ENCODE data around the gene FOXL3.
A peak's percentile ranks its signal among the peaks of the same experiment; 100 is the strongest.
"Not testable (repeated sequence)": the region's sequence is repeated elsewhere in the genome, so short reads cannot be mapped to it uniquely, and the experiment has no call there.

Gene FOXL3

DNA sequence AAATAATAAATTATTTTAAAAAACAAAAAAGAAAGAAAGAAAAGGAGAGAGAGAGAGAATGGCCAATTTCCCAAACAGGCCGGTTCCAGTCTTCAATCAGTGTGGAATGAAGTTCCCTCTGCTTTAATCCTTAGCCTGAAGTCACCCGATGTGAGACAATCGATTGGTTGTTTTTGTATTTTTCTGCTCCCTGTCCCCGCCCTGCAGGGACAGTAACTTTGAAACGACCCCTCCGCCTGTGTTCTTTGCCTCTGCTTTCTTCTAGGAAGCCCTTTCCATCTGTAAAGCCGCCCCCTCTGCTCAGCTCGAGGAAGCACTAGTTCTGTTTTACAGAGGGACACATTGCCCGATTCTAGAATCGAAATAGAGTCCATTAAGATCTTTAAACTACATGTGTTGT lies 33.4 kb downstream of the FOXL3 start:
- no peak for DNase-seq (ENCODE audit: low read depth in 2 of 2)

DNA sequence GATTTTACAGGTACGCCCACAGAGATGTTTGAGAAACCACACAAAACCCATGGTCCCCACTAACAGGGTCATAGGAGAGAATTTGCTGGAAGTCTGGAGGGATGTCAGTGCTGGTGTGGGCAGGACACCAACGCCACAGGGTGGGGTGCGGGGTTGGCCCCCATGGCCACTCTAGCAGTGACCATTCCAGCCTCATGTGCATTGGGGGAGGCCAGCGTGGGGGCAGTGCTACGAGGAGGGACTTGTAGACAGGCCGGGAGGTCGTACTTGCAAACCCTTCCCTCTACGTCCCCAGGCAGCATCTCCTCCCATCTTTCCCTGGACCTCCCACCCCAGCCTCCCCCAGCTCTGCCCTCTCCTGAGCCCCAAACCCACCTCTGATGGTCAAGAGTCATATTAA lies 34.0 kb downstream of the FOXL3 start:
- DNase-seq (ENCODE audit: low read depth in 2 of 2): no peak

DNA sequence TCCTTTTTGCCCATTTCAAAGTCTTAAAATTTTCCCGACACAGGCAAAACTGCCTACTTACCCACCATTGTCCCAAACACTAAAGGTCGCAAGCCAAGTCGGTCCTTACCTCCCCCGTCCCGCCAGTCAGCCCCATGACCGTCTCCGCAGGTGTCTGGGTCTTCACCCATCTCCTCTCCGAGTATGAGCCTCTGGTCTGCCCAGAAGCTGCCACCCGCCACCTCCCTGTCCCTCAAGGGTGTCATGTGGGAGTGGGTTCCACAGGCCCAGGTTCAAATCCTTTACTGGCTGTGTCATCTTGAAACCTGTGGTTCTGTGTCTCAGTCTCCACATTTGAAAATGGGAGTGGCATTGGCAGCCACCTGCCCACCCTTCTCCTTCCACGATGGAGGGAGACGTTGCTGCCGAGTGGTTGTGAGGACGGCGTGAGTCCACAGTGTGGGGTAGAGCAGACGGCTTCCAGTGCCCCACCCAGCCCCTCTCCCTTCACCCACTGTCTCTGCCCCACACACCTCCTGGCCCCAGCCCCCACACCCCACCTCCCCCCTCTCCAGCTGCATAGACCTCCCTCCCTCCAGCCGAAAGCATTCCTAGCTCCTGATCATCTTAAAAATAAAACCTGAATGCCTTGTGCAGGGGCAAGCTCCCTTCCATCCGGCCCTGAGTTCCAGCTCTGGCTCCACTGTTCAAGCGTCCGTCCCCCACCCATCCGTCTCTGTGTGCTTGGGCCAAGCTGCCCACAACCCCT lies 35.3 kb downstream of the FOXL3 start:
- no peak for DNase-seq (ENCODE audit: low read depth in 2 of 2)

DNA sequence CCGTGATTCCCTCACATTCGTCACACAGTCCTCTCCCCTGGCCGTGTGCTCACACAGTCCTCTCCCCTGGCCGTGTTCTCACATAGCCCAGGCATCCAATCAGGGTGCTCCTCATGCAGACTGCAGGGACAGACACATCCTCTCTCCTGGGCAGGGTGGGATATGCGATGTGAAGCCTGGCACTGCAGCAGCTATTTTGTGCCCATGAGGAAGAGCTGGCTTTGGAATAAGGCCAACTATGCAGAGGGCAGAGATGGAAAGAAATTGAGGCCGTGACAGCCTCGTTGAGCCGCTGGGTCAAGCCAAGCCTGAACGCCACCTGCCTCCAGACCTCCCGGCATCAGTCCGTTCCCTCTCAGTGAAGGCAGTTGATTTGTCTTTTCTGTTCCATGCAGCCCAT lies 35.8 kb downstream of the FOXL3 start:
- DNase-seq (ENCODE audit: low read depth in 2 of 2): no peak

DNA sequence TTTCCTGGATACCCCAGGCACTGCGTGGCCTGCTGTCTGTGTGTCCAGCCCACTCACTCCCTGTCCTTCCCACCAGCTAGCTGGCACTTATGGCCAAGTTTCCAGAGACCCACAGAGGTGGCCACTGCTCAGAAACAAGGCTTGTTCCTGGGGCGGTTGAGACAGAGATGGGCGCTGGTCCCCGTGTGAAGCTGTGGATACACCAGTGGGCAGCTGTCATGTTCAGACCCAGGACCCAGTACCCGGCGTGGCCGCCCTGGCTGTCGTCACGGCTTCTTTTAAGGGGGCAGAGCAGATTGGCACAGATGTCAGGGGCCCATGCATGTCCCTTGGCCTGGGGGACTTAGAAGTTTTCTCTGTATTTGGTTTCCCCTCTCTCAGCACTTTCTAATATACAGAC lies 36.3 kb downstream of the FOXL3 start:
- DNase-seq (ENCODE audit: low read depth in 2 of 2): no peak

DNA sequence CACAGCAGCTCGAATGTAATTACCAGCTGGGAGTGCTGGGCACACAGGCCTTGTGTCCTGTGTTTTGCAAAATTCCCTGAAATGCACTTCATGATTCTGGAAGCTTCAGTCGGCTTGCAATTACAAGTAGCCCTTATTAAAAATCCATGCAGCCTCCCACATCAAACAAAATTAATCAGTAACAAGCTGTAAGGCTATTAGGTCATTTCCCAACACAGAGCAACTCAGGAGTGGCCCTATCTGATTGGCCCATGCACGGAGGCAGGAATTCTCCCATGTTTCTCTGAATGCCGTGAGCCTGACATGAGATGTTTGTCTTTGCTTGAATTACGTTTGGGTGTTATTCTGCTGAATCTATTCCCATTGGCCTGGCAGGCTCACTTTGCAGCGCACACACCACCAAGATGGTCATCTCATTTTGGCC lies 36.9 kb downstream of the FOXL3 start:
- no peak for DNase-seq (ENCODE audit: low read depth in 2 of 2)

DNA sequence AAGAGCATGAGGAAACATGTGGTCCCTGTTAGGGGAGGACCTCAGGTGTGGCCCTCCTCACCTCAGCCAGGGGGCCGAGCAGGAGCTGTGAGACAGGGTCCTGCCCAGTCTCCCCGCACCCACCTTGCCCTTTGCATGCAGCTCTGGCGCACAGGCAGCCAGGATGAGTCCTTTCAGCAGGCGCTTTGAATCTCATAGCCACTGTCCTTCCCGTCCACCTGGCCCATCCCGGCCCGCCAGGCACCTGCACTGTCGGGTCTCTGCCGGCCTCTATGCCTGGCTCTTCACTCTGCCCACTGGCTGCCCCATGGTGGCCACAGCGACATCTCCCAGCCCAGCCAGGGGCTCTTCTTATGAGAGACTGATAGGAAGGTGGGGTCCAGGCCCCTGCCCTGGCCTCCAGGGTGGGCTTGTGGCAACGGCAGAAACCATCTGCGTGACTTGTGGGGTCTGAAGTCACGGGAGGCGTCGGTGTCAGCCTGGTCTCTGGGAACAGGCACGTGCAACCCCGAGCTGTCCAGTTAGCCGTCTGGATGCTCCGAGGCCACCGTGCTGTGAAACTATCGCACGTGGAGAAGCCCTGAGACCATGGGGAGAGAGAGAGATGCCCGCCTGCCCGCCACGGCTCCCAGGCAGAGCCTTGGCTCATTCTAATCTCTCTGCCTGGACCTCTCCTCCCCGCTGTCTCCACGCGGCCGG lies 37.4 kb downstream of the FOXL3 start:
- DNase-seq (ENCODE audit: low read depth in 2 of 2): no peak

DNA sequence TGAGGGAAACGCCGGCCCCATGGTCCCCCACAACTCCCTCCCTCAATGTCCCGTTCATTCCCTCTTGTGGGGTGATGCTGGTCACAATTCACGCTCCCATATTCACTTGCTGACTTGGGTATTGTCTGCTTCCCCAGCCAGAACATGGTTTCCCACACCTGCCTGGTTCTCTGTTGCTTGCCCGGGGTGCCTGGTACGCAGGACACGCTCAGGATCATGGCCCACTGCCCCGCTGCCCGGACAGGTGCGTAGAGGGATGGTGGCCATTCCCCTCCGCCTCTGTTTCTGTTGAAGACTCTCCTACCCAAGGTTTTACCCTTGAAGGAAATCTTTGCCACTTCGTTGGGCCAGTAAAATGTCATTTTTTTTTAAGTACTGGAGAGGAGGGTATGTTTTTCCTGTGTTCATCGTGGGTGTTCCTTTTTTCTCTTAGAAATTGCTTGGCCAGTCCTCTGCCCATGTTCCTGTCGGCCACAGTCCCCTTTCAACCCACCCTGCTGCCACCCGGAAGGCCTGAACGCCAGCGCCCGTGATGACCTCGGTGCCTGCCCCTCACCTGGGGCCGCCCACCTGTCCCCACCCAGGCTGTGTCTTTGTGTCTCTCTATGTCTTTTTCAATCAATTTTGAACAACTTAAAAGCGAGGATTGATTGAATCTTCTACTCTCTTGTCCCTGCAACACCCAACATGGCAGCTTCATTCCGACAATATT lies 38.2 kb downstream of the FOXL3 start:
- no peak for DNase-seq (ENCODE audit: low read depth in 2 of 2)

DNA sequence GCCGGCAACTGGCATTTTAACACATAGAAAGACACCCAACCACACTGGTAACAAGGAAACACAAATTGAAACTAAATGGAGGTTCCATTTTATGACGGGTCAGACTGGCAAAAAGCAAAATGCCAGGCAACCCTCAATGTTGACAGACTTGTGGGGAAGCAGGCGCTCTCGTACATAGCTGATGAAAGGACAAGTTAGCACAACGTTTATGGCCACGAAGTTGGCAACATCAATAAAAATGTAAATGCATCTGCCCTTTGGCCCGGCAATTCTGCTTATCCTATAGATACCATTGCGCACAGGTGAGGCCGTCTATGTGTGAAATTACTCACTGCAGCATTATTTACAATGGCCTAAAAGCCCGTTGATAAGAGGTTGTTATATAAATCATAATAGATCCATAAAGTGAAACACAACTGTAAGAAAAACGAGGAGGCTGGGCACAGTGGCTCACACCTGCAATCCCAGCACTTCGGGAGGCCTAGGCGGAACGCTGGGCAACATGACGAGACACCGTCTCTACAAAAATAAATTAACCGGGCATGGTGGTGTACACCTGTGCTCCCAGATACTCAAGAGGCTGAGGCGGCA lies 39.8 kb downstream of the FOXL3 start:
- DNase-seq (ENCODE audit: low read depth in 2 of 2): no peak

DNA sequence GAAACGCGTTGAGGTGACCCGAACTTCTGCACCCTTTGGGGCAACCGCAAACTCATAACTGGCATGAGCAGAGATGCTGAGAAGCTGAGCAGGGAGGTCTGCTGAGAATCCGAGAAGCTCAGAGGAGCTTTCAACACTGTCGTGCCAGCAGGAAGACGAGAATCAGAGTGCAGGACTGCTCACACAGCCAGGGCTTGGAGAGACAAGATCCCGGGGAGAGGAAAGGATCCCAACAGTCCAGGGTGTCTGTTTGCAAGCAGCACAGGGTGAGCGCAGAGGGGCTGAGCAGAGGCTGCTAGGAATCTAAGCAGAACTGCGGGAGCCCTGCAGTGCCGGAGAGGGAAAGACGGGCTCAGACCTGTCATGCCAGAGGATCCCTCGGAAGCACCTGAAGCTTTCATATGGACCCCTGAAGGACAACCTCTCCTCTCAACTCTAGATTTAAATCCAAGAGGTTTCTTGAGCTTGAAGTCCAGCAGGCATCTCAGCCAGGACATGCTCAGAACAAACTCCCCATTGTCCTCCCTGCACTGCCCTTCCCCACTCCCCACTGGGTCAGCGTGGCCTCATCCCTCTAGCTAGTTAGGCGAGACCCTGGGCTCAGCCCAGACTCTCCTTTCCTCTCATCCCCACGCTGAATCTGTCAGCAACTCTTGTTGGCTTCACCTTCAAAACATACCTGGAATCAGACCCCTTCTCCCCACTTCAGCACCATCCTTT lies 40.7 kb downstream of the FOXL3 start:
- DNase-seq (ENCODE audit: low read depth in 2 of 2): no peak

DNA sequence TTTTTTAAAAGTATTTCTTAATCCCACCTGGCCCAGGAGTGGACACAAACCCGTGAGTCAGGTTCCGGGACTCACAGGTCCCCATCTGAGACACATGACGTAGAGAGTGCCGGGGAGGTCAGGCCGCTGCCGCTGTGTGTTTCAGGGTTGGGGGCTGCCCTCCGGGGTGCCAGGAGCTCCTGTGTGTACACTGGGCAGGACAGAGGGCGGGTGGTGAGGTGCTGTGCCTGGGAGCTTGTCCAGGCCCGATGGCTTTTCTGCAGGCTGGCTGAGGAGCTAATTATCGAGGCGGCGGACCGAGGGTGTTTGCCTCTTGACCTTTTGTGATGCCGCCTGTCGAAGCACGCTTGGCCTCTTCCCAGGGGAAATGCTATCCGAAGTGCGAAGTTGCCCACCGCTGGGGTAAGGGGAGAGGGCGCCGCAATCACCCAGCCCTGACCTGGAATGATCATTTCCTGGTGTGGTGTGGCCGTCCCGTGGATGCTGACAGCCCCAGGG lies 42.1 kb downstream of the FOXL3 start:
- no peak for DNase-seq (ENCODE audit: low read depth in 2 of 2)

DNA sequence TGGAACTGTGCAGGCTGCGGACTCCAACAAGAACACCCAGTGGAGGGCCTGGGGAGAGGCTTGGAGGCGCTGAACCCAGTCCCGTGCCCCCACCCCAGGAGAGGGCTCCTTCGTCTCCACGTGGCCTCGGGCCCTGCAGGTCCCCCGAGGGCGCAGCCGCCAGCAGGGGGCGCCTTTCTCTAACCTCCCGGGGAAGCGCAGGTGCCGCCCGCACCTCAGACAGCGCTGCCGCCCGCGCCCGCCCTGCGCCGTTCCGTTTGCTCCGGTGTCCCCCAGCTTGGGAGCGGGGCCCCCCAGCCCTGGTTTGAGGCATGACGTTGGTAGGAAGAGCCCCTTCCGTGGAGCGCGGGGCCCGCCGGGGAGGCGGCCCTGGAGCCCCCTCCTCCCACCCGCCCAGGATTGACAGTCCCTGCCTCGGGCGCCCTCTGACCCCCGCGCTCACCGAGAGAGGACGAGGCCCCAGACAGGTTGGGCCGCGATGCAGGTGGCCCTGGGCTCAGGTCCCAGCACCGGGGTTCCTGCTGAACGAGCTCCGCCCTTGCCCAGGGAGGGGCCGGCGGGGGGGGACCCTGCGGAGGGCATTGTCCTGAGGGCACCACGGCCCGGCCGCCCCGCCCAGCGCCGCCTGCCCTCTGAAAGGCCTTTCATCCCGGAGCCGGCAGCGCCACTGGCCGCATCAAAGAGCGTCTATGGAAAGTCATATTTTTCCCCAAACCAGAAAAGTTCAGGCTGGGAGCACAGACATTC lies 42.8 kb downstream of the FOXL3 start:
- DNase-seq (ENCODE audit: low read depth in 2 of 2): peak; percentile 73 to 79

DNA sequence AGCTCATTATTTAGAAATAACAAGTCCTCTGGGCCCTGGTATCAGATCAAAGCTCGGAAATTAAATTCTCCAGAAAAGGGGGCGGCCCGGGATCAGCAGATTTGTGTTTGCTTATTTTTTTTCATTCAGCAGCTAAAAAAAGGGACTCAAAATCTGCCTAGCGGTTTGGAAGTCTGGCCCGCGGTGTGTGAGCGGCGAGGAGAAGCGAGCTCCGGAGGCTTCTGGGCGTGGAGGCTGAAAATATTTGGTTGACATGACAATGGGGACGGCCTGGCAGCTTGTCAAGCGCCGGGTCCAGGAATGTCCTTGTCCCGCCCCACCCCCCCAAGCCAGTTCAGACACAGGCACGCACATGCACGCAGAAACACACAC lies 43.4 kb downstream of the FOXL3 start:
- no peak for DNase-seq (ENCODE audit: low read depth in 2 of 2)

DNA sequence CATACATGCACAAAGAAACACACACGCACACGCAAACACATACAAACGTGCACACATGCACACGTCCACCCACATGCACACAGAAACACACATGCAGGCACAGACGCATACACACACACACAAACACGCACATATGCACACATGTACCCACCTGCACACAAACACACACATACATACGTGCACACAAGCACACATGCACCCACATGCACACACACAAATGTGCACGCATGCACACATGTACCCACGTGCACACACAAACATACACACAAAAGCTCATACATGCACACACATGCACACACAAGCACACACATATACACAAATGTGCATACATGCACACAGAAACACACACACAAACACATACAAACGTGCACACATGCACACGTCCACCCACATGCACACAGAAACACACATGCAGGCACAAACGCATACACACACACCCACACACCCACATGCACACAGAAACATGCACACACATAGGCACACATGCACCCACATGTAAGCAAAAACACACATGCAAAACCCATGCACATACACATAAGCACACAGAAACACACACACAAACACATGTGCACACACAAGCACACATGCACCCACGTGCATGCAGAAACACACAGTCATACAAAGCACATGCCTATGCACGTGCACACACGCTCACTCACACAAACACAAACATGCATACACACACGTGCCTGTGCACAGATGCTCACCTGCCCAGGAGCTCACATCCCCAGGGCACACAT lies 44.8 kb downstream of the FOXL3 start:
- DNase-seq (ENCODE audit: low read depth in 2 of 2): no peak

DNA sequence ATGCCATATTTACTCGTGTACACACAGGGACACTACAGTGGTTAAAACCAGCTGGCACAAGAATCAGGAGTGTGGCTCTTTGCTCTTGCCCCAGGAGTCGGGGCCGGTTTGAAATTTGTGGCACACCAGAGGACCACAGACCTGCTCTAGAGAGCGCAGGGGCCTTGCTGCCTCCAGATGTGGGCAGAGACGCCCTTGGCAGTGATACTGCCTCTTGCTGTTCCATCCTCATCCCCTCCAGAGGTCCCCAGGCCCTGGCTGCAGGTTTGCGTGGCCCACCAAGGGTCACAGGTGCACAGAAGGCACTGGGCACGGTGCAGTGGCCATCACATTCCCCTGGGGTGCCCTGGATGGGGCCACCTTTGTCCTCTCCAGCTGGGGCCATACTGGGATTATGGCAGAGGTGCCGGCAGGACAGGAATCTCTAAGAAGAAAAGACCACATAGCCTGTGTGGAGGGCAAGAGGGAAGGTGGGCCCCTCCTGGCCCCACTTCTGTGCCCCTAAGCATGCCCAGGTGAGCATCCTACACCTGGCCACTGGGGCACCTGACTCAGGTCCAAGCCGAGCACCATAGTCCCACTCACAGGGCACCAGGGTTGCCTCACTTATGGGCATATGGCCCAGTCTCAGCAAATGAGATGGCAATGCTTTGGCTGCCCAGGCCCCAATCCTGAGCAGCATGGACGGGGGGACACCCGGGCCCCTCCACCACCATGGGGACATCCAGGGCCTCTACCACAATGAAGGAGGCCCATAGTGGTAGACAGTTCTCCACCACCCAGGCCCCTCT lies 45.6 kb downstream of the FOXL3 start:
- no peak for DNase-seq (ENCODE audit: low read depth in 2 of 2)

DNA sequence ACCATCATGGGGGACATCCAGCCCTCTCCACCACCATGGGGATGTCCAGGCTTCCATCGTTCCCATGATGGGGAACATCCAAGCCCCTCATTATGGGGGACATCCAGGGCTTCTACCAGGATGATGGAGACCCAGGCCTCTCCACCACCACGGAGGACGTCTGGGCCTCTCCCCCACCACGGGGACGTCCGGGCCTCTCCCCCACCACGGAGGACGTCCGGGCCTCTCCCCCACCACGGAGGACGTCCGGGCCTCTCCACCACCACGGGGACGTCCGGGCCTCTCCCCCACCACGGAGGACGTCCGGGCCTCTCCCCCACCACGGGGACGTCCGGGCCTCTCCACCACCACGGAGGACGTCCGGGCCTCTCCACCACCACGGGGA lies 46.2 kb downstream of the FOXL3 start:
- not testable (repeated sequence) for DNase-seq (ENCODE audit: low read depth in 2 of 2)

DNA sequence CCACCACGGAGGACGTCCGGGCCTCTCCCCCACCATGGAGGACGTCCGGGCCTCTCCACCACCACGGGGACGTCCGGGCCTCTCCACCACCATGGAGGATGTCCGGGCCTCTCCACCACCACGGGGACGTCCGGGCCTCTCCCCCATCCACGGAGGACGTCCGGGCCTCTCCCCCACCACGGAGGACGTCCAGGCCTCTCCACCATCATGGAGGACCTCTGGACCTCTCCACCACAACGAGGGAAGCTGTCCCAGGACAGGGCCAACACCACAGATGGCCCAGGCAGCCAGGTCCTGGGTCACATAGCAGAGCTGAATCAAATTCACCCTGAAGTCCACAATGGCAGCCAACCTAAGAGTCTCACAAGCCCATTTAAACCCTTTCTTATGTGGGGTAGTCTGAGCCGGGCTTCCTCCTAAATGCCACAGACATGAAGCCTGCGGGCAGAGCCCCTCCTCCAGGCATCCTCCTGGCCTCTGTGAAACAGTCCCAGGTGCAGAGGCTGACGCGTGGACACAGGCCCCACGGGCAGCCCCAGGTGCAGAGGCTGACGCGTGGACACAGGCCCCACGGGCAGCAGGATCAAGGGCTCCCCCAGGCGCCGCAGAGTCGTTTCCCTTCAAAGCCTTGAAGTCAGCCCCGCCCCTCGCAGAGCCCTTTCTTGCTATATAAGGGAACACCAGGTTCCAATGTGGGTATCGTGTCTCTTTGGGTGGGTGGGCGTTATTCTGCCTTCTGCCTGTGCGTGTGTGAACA lies 47.0 kb downstream of the FOXL3 start:
- DNase-seq (ENCODE audit: low read depth in 2 of 2): no peak

DNA sequence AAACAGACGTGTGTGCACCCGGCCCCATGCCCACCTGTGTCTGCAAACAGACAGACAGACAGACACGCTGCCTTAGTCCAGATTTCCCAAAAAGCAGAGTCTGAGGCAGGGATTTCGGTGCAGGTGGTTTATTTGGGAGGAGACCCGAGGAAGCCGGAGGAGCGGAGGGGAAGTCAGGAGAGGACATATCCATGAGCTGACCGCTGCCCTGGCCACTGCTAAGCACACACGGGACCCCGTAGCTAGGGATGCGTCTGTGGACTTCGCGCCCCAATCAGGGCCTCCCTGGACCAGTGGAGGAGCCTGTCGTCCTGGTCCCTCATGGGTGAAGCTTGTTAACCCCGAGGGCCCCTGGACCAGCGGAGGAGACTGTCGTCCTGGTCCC lies 47.6 kb downstream of the FOXL3 start:
- DNase-seq (ENCODE audit: low read depth in 2 of 2): no peak

Data from stimulated activated CD8-positive, alpha-beta memory T cell treated with anti-CD3 and anti-CD28 coated beads, Interleukin-15, amount 100 ng/mL, for 4 hours (primary cell).